Middle frontal gyrus (tissue), 1 donor: ENCODE data around the gene PCBP3.
A peak's percentile ranks its signal among the peaks of the same experiment; 100 is the strongest.
"Not testable (repeated sequence)": the region's sequence is repeated elsewhere in the genome, so short reads cannot be mapped to it uniquely, and the experiment has no call there.

Experiments
- DNase-seq: peaks from one replicate; pipeline ENCODE4 v3.0.0-alpha.2; 2015; ENCODE audit warnings: low spot score; ENCODE audit errors: extremely low spot score

PCBP3 gene

DNA sequence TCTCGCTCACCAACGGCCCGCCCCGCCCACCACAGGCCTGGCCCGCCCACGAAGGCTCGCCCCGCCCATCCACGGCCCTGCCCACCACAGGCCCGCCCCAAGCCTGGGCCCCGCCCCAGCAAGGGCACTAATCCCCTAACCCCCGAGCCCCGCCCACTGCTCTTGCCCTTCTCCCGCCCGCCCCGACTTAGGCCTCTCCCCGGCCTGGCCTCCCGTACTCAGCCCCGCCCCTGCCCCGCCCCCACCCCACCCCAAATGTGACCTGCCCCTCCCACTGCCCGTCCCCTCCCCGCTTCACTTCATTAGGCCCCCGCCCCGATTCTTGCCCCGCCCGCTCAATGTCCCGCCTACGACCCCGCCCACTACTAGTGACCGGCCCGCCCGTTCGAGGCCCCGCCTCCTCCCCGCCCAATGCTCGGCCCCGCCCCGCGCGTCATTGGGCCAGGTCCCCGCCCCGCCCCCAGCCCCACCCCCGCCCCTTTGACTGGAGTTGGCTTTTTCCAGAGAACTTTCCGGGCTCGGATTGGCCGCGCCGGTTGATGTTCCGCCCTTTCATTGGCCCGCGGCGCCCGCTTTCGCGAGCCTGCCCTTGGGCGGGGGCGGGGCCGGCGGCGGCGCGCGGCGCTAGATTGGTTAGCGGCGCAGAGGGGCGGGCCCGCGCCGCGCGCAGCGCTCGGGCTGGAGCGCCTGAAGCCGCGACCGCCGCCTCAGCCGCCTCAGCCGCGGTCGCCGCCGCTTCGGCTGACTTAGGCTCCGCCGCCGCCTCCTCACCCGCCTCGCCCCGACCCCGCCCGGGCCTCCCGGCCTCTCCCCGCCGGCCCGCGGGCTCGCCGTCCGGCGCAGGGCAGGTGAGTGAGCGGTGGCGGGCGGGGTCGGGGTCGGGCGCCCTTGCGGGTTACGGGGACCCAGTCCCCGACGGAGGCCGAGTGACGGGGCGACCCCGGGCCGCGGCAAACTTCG is at the start of gene PCBP3:
TSS of gene PCBP3 (plus strand) at position 705 of the 960 bp plus-strand sequence. CDS start 206,361 bp downstream, outside the sequence.
- peak; percentile 76 for DNase-seq

DNA sequence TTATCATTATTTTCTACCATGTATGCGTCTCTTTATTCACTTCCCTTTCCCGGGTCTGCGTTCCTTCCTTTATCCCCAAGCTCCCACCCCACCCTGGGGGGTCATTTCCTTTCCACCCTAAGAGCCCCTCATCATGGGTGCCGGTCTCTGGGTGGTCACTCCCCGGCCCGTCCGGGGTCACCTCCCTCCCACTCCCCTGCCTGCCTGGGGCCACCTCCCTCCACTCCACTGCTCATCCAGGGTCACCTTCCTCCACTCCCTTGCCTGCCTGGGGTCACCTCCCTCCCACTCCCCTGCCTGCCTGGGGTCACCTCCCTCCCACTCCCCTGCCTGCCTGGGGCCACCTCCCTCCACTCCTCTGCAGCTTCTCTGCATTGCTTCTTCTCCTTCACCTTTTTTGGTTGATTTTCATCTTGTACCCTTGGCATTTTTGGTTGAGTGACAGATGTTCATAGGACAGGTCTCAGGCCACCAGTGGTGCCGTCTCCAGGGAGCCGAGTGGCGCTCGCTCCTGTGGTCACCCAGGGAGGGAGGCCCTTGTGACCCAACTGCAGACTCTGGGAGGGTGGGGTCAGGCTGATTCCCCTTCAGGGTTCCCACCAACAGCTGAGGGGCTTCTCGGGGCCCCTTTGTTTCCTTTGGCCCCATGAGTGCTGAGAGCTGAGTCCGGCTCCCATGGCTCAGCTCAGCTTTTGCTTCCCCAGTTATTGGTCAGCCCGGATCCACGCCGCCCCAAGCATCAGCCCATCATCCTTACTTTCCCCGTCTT is 48.6 kb upstream of the PCBP3 start:
- DNase-seq = no peak

DNA sequence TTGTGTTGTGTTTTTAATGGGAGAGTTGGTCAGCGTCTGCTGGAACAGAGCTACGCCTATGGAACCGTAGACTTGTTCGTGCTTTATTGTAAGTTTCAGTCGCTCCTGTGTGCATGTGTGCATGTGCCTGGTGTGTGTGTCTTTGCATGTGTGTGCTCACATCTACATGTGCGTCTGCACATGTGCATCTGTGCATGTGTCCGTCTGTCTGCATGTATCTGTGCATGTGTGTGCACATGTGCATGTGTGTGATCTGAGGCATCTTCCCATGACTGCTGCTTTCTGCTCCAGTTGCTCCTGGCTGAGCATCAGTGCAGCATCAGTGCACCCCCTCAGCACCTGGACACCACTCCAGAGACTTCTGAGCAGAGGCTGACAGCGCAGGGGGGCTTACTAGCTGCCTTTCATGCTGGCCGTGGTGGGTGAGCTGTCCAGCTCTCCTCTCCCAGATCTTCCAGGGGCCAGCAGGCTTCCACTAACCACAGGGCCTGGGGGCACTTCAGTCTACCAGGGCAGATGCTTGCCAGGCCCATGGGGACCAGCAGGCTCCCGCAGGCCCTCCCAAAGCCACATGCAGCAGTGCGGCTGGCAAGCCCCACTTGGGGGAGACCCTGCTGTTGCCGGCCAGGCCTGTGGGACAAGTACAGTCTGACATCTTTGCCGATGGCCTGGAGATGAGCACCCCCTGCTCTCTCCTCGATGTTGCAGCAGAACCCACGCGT is 47.8 kb upstream of the PCBP3 start:
- DNase-seq = no peak

- DNase-seq = no peak
These were observed 46.7 kb upstream of the PCBP3 start for GRCh38 chr21:45596704-45597318.

- no peak for DNase-seq
These were observed 45.4 kb upstream of the PCBP3 start for GRCh38 chr21:45598109-45598508.

DNA sequence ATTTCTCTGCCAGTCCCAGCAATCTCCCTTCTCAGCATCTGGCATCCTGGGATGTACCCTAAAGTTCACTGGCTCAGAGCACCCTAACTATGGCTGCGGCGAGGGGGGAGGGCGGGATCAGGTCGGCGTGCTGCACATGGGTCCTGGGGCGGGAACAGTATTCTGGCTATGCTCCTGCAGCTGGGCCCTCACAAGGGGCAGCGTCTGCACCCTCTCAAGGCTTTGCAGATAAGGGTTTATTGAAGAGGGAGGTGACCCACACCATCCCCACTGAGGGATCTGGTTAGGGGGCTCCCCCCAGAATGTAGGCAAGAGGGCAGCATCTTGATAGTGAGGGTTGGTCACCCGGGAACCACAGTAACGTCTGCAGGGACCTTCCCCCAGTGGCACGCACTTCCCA is 44.9 kb upstream of the PCBP3 start:
- no peak for DNase-seq

DNA sequence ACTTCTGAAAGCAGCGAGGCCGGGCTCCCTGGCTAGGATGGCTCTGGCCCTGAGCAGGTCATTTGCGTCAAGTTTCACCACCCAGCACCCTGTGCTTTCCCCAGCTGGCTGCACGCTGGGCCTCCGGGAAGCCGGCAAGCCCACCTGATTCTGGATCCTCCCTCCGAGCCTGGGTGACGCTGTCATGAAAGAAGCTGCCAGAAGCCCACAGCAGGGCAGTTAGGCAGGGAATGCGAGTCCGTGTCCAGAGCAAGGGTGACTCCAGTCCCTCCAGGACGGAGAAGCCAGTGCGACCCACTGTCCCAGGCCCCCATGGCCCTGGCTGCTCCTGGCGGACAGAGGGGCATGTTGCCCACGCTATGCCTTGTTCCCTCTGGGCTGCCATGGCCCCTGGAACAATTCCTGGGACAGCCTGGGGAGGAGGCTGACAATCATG is 44.4 kb upstream of the PCBP3 start:
- no peak for DNase-seq

DNA sequence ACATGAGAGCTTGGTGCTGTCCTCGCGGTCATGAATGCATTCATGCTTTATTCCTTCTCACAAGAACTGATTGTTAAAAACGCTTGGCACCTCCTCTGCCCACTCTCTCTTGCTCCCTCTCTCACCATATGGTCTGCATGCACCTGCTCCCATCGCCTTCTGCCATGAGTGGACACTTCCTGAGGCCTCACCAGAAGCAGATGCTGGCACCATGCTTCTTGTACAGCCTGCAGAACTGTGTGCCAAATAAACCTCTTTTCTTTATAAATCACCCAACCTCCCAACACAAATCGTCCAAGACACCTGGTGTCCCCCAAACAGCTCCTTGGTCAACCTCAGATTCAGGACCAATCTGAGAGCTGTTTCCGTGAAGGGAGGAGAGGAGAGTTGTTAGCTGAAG is 43.3 kb upstream of the PCBP3 start:
- DNase-seq = no peak

DNA sequence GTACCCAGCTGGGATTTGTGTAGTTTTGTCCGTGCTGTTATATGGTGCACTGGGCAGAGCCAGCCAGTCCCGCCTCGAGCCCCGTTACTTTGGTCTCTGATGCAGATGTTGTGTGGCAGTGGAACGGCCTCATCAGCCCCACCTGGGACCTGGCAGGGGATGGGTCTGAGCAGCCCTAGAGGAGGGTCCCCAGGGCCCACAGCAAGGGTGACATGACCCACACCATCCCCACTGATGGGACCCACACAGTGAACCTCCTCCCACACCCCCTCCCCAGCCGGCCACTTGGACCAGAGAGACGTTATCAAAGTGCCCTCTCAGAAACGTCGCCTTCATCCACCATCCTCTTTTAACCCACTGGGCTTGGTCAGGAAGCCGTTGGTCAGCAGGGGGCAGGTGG is 42.0 kb upstream of the PCBP3 start:
- no peak for DNase-seq

- DNase-seq = no peak
These were observed 41.4 kb upstream of the PCBP3 start for GRCh38 chr21:45602106-45602505.

GRCh38 chr21:45603481-45603880 is 40.0 kb upstream of the PCBP3 start:
- no peak for DNase-seq

- DNase-seq = not testable (repeated sequence)
These were observed 38.8 kb upstream of the PCBP3 start for GRCh38 chr21:45604681-45605080.

- DNase-seq = no peak
These were observed 36.3 kb upstream of the PCBP3 start for GRCh38 chr21:45607021-45607908.

DNA sequence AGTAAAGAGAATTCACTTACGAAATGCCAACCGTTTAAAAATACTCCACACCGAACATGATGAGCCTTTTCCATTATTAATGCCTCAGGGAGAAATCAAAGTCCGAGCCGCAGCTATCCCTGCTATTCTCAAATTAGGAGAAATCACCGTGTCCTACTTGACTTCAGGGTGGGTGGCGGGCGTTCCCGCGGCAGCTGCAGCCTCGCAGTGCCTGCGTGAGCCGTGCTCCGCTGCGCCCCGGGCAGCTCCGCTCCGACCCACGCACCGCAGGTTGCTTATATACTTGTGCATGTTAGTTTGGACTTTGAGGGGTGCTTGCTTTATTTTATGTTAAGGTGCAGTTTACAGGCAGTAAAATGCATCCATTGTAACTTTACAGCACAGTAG is 35.6 kb upstream of the PCBP3 start:
- no peak for DNase-seq

DNA sequence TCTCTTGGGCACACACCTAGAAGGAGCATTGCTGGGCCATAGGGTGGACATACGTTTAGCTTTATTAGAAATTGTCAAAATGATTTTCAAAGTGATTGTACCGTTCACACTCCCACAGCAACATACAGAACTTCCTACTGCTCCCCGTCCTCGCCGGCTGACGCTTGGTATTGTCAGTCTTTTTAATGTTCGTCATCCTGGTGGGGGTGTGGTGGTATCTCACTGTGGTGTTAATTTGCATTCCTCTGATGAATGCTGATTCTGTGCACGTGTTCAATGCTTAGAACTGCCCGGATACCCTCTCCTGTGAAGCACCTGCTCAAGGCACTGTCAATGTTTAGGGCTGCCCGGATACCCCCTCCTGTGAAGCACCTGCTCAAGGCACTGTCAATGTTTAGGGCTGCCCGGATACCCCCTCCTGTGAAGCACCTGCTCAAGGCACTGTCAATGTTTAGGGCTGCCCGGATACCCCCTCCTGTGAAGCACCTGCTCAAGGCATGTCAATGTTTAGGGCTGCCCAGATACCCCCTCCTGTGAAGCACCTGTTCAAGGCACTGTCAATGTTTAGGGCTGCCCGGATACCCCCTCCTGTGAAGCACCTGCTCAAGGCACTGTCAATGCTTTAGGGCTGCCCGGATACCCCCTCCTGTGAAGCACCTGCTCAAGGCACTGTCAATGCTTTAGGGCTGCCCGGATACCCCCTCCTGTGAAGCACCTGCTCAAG is 34.6 kb upstream of the PCBP3 start:
- not testable (repeated sequence) for DNase-seq

DNA sequence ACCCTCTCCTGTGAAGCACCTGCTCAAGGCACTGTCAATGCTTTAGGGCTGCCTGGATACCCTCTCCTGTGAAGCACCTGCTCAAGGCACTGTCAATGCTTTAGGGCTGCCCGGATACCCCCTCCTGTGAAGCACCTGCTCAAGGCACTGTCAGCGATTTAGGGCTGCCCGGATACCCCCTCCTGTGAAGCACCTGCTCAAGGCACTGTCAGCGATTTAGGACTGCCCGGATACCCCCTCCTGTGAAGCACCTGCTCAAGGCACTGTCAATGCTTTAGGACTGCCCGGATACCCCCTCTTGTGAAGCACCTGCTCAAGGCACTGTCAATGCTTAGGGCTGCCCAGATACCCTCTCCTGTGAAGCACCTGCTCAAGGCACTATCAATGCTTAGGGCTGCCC is 33.9 kb upstream of the PCBP3 start:
- not testable (repeated sequence) for DNase-seq

GRCh38 chr21:45611296-45611695 is 32.2 kb upstream of the PCBP3 start:
- no peak for DNase-seq

DNA sequence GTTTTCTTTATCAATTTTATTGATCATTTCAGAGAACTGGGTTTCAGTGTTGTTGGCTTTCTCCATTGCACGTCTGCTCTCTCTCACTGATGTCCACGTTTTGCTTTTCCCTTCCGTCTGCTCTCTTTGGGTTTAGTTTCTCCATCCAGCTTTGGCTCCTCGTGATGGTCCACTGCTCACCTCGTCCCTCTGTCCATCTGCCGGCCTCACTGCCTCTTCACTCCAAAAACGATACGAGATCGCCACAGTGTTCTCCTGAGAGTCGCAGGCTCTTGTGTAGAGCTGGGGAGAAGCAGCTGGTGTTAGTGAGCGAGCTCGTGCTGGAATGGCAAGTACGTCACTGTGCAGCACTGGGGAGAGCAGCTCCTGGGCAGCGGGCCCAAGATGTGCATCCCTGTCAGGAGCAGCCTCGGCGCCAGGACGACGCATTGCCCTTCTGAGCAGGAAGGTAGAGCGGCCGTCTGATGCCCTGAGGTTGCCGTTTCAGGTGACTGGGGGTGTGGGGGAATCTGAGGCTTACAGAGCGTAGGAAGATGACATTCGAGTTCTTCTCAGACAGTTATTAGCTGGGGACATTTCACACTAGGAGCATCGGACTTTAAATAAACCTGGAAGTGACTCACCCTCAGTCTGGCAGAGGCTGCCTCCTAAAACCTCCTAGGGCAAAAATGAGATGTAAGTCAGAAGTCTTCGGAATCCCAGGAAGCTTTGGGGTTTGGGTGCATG is 31.4 kb upstream of the PCBP3 start:
- no peak for DNase-seq

- DNase-seq = not testable (repeated sequence)
These were observed 30.9 kb upstream of the PCBP3 start for GRCh38 chr21:45612665-45613019.
